SK-N-SH treated with all-trans-retinoic acid at 6 μM for 48 hours (cell line): ENCODE data around the gene ASTN2.

Experiments
- ATAC-seq: fragments of 200-7000 bp; cut with Tn5 transposase; 3 replicates; pipeline ENCODE4 v1.9.1; 2020; ENCODE audit warnings: mild to moderate bottlenecking, moderate library complexity
- BACH2 ChIP-seq: fragments of 250-450 bp; sonication (Bioruptor Pico); IDR thresholded peaks from 2 replicates; pipeline ENCODE4 v1.9.0; 2021; ENCODE audit warnings: mild to moderate bottlenecking, borderline replicate concordance
- CREB5 ChIP-seq: fragments of 250-450 bp; sonication (Bioruptor Pico); IDR thresholded peaks from 2 replicates; pipeline ENCODE4 v1.5.1; 2020; ENCODE audit warnings: low read depth, mild to moderate bottlenecking, moderate library complexity
- CSDC2 ChIP-seq: fragments of 250-450 bp; sonication (Bioruptor Pico); IDR thresholded peaks from 2 replicates; pipeline ENCODE4 v1.5.0; 2020; ENCODE audit warnings: mild to moderate bottlenecking, moderate library complexity
- ESRRG ChIP-seq: fragments of 250-450 bp; sonication (Bioruptor Pico); IDR thresholded peaks from 2 replicates; pipeline ENCODE4 v1.6.1; 2021; ENCODE audit warnings: mild to moderate bottlenecking
- GLIS3 ChIP-seq: fragments of 250-450 bp; sonication (Bioruptor Pico); IDR thresholded peaks from 2 replicates; pipeline ENCODE4 v1.5.0; 2020; ENCODE audit warnings: mild to moderate bottlenecking, moderate library complexity
- OSR1 ChIP-seq: fragments of 250-450 bp; sonication (Bioruptor Pico); IDR thresholded peaks from 2 replicates; pipeline ENCODE4 v1.8.0; 2022; ENCODE audit warnings: moderate library complexity, mild to moderate bottlenecking, inconsistent platforms
- POU6F1 ChIP-seq: fragments of 250-450 bp; sonication (Bioruptor Pico); IDR thresholded peaks from 2 replicates; pipeline ENCODE4 v1.8.0; 2021; ENCODE audit warnings: low read depth, mild to moderate bottlenecking, moderate library complexity, borderline replicate concordance
- PPARA ChIP-seq: fragments of 250-450 bp; sonication (Bioruptor Pico); IDR thresholded peaks from 2 replicates; pipeline ENCODE4 v1.5.0; 2020; ENCODE audit warnings: mild to moderate bottlenecking, borderline replicate concordance
- RARB ChIP-seq: fragments of 250-450 bp; sonication (Bioruptor Pico); IDR thresholded peaks from 2 replicates; pipeline ENCODE4 v1.8.0; 2021; ENCODE audit warnings: mild to moderate bottlenecking, moderate library complexity
- SNAI2 ChIP-seq: fragments of 250-450 bp; sonication (Bioruptor Pico); IDR thresholded peaks from 2 replicates; pipeline ENCODE4 v1.5.0; 2020; ENCODE audit warnings: mild to moderate bottlenecking, moderate library complexity
- TSHZ2 ChIP-seq: fragments of 250-450 bp; sonication (Bioruptor Pico); IDR thresholded peaks from 2 replicates; pipeline ENCODE4 v1.5.0; 2020; ENCODE audit warnings: mild to moderate bottlenecking, moderate library complexity
- ZC3H10 ChIP-seq: fragments of 250-450 bp; sonication (Bioruptor Pico); IDR thresholded peaks from 2 replicates; pipeline ENCODE4 v1.5.1; 2021; ENCODE audit warnings: mild to moderate bottlenecking, moderate library complexity
- ZFP3 ChIP-seq: fragments of 250-450 bp; sonication (Bioruptor Pico); IDR thresholded peaks from 2 replicates; pipeline ENCODE4 v1.5.0; 2020; ENCODE audit warnings: mild to moderate bottlenecking, moderate library complexity
- ZFP30 ChIP-seq: fragments of 450-650 bp; formaldehyde crosslinking; IDR thresholded peaks from 2 replicates; pipeline ENCODE4 v1.5.0; 2022; ENCODE audit warnings: mild to moderate bottlenecking, moderate library complexity
- ZNF70 ChIP-seq: fragments of 450-650 bp; formaldehyde crosslinking; IDR thresholded peaks from 2 replicates; pipeline ENCODE4 v1.5.0; 2020; ENCODE audit warnings: mild to moderate bottlenecking, moderate library complexity
- TF ChIP-seq, protein P1 (sequence below): fragments of 250-450 bp; sonication (Bioruptor Pico); IDR thresholded peaks from 2 replicates; pipeline ENCODE4 v1.5.1; 2021; ENCODE audit warnings: mild to moderate bottlenecking, moderate library complexity
- TF ChIP-seq, protein P2 (sequence below): fragments of 250-450 bp; sonication (Bioruptor Pico); IDR thresholded peaks from 2 replicates; pipeline ENCODE4 v1.8.0; 2020; ENCODE audit warnings: mild to moderate bottlenecking, moderate library complexity, borderline replicate concordance

The ASTN2 gene

GRCh38 chr9:116589392-116590354 lies 825.2 kb downstream of the ASTN2 start:
- ATAC-seq = peak; percentile 55; the same call in 1 of the 3 replicates
- TF ChIP-seq POU6F1 (CRISPR knock-in tag) = no peak
- TF ChIP-seq CREB5 (CRISPR knock-in tag) = no peak
- TF ChIP-seq ZFP3 (CRISPR knock-in tag) = no peak
- TF ChIP-seq ESRRG (CRISPR knock-in tag) = no peak
- no peak for TF ChIP-seq TSHZ2 (CRISPR knock-in tag)
- no peak for TF ChIP-seq CSDC2
- TF ChIP-seq BACH2 (CRISPR knock-in tag) = no peak
- TF ChIP-seq, protein P1, sequence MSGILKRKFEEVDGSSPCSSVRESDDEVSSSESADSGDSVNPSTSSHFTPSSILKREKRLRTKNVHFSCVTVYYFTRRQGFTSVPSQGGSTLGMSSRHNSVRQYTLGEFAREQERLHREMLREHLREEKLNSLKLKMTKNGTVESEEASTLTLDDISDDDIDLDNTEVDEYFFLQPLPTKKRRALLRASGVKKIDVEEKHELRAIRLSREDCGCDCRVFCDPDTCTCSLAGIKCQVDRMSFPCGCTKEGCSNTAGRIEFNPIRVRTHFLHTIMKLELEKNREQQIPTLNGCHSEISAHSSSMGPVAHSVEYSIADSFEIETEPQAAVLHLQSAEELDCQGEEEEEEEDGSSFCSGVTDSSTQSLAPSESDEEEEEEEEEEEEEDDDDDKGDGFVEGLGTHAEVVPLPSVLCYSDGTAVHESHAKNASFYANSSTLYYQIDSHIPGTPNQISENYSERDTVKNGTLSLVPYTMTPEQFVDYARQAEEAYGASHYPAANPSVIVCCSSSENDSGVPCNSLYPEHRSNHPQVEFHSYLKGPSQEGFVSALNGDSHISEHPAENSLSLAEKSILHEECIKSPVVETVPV (CRISPR knock-in tag) = no peak
- no peak for TF ChIP-seq ZC3H10
- no peak for TF ChIP-seq ZFP30
- TF ChIP-seq PPARA = no peak
- TF ChIP-seq OSR1 (CRISPR knock-in tag) = no peak
- TF ChIP-seq ZNF70 = no peak
- TF ChIP-seq, protein P2, sequence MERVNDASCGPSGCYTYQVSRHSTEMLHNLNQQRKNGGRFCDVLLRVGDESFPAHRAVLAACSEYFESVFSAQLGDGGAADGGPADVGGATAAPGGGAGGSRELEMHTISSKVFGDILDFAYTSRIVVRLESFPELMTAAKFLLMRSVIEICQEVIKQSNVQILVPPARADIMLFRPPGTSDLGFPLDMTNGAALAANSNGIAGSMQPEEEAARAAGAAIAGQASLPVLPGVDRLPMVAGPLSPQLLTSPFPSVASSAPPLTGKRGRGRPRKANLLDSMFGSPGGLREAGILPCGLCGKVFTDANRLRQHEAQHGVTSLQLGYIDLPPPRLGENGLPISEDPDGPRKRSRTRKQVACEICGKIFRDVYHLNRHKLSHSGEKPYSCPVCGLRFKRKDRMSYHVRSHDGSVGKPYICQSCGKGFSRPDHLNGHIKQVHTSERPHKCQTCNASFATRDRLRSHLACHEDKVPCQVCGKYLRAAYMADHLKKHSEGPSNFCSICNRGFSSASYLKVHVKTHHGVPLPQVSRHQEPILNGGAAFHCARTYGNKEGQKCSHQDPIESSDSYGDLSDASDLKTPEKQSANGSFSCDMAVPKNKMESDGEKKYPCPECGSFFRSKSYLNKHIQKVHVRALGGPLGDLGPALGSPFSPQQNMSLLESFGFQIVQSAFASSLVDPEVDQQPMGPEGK (CRISPR knock-in tag) = no peak

DNA sequence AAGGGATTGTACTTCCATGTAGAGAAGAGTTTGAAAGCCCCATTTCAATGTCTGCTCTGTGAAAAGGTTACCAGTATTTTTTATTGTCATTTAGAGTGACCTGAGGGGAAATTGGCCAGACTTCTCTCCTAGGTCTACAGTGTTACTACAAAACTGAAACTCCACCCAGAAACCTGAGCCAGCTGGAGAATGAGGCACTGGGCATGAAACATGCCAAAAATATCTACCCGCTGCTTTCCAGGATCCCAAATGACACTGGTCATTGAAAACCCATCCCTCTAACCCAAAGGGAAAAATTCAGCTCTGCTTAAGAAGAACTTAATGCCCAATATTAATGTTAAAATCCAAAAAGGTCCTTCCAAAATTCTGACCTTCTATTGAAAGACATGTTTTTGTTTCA lies 826.9 kb downstream of the ASTN2 start:
- no peak for ATAC-seq
- TF ChIP-seq ZFP30 (no peak), PPARA (no peak), ZFP3 (CRISPR knock-in tag) (no peak), ESRRG (CRISPR knock-in tag) (no peak), OSR1 (CRISPR knock-in tag) (no peak), GLIS3 (CRISPR knock-in tag) (no peak), SNAI2 (CRISPR knock-in tag) (no peak)

- no peak for ATAC-seq
- no peak for TF ChIP-seq CSDC2
- TF ChIP-seq, protein P2 (CRISPR knock-in tag) = no peak
- no peak for TF ChIP-seq PPARA
- no peak for TF ChIP-seq SNAI2 (CRISPR knock-in tag)
- no peak for TF ChIP-seq RARB (CRISPR knock-in tag)
Measured at GRCh38 chr9:116585896-116586295, 829.0 kb downstream of the ASTN2 start.
